NK-92 (cell line): Measurements from ENCODE around the gene RBP3.

Experiments
- DNase-seq: peaks from one replicate; lab custom pipeline; 2025; ENCODE audit not compliant: unreplicated experiment; lab: John Stamatoyannopoulos, UW

RBP3 gene

DNA sequence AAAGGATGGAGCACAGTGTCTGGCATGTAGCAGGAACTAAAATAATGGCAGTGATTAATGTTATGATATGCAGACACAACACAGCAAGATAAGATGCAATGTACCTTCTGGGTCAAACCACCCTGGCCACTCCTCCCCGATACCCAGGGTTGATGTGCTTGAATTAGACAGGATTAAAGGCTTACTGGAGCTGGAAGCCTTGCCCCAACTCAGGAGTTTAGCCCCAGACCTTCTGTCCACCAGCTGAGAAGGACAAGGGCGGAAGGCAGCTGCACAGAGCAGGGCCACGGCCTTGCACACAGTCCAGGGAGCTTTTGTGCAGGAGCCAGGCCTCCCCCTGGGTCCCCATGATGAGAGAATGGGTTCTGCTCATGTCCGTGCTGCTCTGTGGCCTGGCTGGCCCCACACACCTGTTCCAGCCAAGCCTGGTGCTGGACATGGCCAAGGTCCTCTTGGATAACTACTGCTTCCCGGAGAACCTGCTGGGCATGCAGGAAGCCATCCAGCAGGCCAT is at the start of gene RBP3:
TSS of gene RBP3 (plus strand) at position 226 of the 514 bp plus-strand sequence. CDS start at position 348, 122 bp downstream.
- no peak for DNase-seq

DNA sequence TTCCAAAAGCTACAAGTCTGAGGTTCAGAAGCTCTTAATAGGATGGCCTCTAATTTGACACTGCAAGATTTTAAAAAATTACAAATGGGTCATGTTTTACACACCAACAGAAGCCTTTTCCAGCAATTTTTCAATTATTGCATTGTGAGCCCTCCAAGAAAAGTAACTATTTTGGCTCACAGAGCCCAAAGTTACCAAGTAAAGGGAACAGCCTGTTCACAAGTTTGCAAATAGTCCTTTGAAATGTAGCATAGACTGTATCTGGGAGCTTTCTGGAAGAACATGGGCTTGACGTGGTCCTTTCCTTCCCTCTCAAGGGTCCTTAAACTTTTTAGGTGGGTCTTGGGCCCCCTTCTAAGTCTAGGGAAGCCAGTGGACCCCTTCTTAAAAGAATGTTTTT is 49.4 kb upstream of the RBP3 start:
- DNase-seq: no peak

- no peak for DNase-seq
These were observed 48.3 kb upstream of the RBP3 start, which contains the start of gene GDF10 for GRCh38 chr10:47299611-47300428. GDF10 (plus strand) TSS chr10:47300197; CDS start chr10:47300652, 455 bp downstream.

GRCh38 chr10:47300429-47300931 is 47.7 kb upstream of the RBP3 start:
- no peak for DNase-seq

DNA sequence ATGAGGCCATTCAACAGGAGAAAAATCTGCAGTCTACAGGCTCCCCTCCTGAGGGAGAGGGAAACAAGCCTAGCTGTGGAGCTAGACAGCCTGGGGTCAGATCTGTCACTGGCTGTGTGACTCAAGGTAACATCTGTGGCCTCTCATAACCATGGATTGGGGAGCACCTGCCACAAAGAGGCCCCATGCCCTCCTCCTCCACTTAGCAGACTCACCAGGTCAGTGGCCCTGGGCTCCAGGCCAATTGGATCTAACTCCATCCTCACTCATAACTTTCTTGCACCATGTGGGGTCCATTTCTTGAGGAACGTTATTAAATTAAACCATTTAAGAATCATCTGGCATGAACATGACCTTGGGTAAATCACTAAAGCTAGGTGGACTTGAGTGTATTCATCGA is 46.3 kb upstream of the RBP3 start:
- DNase-seq: no peak

DNA sequence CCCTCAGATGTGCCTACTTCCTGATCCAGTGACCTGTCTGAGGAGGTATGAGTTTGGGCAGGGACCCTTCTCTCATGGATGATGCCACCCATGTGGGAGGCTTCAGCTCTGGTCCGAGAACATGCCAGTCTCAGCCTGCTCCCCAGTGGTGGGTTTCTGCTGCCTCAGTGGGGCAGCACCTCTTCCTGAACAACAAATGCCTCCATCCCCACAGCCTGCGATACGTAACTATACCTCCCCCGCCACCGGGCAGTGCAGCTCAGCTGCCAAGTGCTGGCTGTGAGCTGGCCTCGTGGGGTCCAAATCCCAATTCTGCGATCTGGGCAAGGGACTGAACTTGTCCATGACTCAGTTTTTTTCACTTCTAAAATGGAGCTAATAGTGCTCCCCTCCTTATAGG is 45.1 kb upstream of the RBP3 start:
- no peak for DNase-seq

GRCh38 chr10:47303866-47304265 is 44.3 kb upstream of the RBP3 start:
- DNase-seq: no peak

DNA sequence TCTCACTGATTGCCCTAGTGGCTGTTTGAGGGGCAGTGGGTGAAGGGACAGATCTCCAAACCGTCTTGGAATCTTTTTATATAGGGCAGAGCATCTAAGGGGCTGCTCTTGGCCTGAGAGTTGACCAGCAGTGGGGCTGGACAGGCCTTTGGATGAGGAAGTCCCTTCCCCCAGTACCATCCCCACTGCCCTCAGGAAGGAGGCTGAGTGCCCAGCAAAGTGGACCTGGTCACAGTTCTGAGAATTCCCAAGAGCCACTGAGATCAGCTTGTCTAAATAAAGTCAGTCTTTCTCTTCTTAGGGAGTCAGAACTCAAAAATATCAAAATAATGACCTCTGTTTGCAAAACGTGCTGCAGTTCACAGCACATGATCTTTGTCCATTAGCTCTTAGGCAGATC is 42.6 kb upstream of the RBP3 start:
- DNase-seq: no peak

GRCh38 chr10:47306387-47307210 is 41.6 kb upstream of the RBP3 start:
- DNase-seq: no peak

DNA sequence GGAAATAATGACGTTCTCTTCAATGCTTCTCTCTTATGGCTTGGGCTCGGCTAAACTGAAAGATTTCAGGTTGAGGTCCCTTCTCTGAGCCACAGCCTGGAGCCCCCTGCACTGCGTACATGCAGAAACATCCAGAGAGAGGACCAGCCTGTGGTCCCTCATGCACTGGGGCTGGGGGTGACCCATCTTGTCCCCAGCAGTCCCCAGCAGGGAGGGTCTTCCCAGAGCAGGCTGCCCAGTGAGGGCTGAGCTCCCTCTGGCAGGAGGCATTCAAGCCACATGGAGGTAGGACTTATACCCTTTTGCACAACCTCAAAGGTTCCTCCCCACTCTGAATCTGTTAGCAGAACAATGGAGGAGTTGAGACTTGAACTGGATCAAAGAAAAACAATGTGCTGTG is 40.8 kb upstream of the RBP3 start:
- DNase-seq: no peak

DNA sequence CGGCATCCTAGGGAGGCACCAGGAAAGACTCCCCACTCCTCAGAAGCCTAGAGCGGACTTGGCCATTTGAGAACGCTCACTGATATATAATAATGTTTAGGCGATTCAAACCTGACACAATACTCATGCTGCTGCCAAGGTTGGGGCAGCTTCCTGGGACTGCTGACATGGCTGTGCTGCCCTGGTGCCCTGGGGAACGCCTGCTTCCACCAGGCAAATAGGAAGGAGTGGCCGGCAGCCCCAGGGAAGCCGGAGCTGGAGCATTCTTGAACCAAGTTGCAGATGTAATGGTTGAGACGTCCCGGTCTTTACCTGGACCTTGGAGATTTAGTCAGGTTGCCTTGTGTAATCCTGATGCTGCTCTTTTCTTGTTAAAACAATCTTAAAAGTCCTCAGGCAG is 39.4 kb upstream of the RBP3 start:
- DNase-seq: no peak

DNA sequence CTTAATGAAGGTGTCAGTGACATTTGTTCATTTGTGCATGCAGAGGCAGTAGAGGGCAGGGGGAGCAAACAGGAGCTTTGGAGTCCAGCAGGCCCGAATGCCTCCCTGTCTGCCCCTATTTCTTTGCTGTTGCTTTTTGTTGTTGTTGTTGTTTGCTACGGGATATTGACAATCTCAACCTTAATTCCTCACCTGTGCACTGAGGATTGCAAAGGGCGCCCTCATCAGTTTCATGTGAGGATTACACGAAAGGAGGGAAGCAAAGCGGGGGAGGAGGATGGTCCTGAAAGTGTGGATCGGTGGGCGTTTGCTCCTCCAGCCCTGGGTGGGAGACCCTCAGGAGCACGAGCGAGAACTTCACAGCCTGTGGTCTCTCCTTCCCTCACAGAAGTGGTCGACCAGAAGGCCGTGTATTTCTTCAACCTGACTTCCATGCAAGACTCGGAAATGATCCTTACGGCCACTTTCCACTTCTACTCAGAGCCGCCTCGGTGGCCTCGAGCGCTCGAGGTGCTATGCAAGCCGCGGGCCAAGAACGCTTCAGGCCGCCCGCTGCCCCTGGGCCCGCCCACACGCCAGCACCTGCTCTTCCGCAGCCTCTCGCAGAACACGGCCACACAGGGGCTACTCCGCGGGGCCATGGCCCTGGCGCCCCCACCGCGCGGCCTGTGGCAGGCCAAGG is 38.6 kb upstream of the RBP3 start:
- no peak for DNase-seq

DNA sequence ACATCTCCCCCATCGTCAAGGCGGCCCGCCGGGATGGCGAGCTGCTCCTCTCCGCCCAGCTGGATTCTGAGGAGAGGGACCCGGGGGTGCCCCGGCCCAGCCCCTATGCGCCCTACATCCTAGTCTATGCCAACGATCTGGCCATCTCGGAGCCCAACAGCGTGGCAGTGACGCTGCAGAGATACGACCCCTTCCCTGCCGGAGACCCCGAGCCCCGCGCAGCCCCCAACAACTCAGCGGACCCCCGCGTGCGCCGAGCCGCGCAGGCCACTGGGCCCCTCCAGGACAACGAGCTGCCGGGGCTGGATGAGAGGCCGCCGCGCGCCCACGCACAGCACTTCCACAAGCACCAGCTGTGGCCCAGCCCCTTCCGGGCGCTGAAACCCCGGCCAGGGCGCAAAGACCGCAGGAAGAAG is 38.1 kb upstream of the RBP3 start:
- no peak for DNase-seq

- DNase-seq: no peak
These were observed 36.8 kb upstream of the RBP3 start for GRCh38 chr10:47311193-47311931.

- no peak for DNase-seq
These were observed 36.1 kb upstream of the RBP3 start for GRCh38 chr10:47311932-47312662.

DNA sequence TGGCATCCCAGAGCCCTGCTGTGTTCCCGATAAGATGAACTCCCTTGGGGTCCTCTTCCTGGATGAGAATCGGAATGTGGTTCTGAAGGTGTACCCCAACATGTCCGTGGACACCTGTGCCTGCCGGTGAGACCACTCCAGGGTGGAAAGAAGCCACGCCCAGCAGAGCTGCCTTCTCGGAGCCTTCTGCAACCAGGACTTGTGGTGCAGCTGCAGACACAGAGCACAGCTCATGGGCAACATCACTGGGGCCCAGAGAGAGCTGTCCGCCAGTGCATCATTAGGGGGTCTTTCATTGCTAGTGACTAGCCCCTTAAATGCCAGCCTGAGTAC is 35.5 kb upstream of the RBP3 start:
- DNase-seq: no peak

DNA sequence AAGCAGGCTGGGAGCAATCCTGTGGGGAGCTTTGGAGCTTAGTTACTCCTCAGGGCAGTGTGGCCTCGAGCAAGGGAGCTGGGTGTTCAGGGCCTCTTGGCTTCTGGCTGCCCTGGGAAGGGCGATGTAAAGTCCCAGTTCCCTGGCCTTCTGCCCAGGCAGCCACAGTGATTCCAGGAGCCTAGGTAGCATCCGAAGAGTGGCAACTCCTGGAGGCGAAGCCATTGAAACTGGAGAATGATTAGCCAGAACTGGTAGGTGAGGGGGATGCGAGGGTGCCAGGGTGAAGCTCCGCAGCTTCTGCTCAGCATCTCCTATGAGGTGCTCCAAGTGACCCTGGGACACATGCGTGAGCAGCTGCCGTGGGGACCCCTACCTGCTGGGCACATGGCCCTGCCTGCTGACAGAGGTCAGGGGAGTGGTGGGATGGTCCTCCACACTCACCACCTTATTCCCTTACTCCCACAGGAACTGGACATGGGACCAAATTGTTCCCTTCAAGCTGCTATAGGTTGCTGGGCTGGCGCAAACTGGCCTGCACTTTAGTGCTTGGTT is 33.7 kb upstream of the RBP3 start:
- no peak for DNase-seq

DNA sequence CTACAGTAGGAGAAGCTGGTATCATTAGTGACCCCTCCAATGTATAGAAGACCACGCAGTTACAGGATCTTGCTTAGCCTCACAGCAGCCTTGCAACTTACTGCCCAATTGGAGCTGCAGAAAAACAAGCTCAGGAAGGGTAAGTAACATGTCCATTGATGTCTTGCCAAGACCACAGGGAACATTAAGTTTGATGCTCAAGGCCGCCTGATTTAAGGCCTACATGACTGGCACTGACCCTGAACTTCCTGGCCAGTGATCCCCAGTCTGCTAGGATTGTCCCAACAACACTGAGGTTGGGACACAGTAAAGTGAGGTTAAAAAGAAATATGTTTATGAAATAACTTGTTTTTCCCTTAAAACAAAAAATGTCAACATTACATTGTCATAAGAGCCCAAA is 32.7 kb upstream of the RBP3 start:
- DNase-seq: no peak

GRCh38 chr10:47316131-47316530 is 32.0 kb upstream of the RBP3 start:
- DNase-seq: no peak

DNA sequence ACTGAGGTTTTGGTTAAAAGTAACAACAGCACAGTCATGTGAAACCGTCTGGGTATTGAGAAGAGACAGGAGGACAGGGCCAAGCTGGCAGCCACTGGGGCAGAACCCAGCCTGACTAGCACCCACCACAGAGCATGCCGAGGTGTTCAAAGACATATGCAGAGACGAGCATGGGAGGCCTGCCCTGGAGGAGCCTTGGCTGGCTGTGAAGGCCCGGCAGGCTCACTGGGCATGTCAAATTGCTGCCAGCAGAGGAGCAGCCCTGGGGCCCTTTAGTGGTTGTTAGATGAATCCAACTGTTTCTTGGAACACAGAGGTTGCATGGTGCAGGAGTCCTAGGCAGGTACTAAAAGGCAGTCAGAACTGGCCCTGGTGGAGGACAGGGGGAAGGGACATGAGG is 30.9 kb upstream of the RBP3 start:
- DNase-seq: no peak
